OCI-LY1 (cell line): ENCODE data around the gene TBC1D5.

Experiments used
- H2AFZ ChIP-seq: fragments of 200-600 bp; sonication (generic), shearing (Covaris generic); 2 replicates; pipeline ENCODE4 v1.6.0; 2014; ENCODE audit warnings: antibody characterized with exemption, mild to moderate bottlenecking, low read length
- H3F3A ChIP-seq: fragments of 200-600 bp; sonication (generic), shearing (Covaris generic); 2 replicates; pipeline ENCODE4 v1.6.0; 2014; ENCODE audit warnings: mild to moderate bottlenecking, antibody characterized with exemption, low read length, moderate library complexity; ENCODE audit not compliant: insufficient read depth
- H3K27ac ChIP-seq: fragments of 200-600 bp; sonication (generic); 2 replicates; pipeline ENCODE4 v1.5.1; 2014; ENCODE audit warnings: low read length, mixed run types, mild to moderate bottlenecking, low read depth; ENCODE audit not compliant: poor library complexity, severe bottlenecking
- H3K27me3 ChIP-seq: fragments of 200-600 bp; sonication (generic); 2 replicates; pipeline ENCODE4 v1.6.0; 2014; ENCODE audit warnings: antibody characterized with exemption, mild to moderate bottlenecking, low read length, moderate library complexity; ENCODE audit not compliant: insufficient read depth
- H3K36me3 ChIP-seq: fragments of 200-600 bp; sonication (generic); 2 replicates; pipeline ENCODE4 v1.6.1; 2014; ENCODE audit warnings: mild to moderate bottlenecking, antibody characterized with exemption, low read length, moderate library complexity, mixed read lengths; ENCODE audit not compliant: insufficient read depth
- H3K4me1 ChIP-seq: fragments of 200-600 bp; sonication (generic); 2 replicates; pipeline ENCODE4 v1.5.1; 2014; ENCODE audit warnings: mild to moderate bottlenecking, low read length, moderate library complexity; ENCODE audit not compliant: insufficient read depth, severe bottlenecking
- H3K4me2 ChIP-seq: fragments of 200-600 bp; sonication (generic), shearing (Covaris generic); 2 replicates; pipeline ENCODE4 v1.6.1; 2014; ENCODE audit warnings: low read length
- H3K4me3 ChIP-seq: fragments of 200-600 bp; sonication (generic); 2 replicates; pipeline ENCODE4 v1.5.1; 2014; ENCODE audit warnings: low read length, low read depth, mild to moderate bottlenecking, mixed read lengths; ENCODE audit not compliant: poor library complexity, severe bottlenecking
- H3K79me2 ChIP-seq: fragments of 200-600 bp; shearing (Covaris generic); 2 replicates; pipeline ENCODE4 v1.6.1; 2016; ENCODE audit warnings: mixed run types, low read length, mixed read lengths; ENCODE audit not compliant: insufficient read depth
- H3K9ac ChIP-seq: fragments of 200-600 bp; sonication (generic), shearing (Covaris generic); 2 replicates; pipeline ENCODE4 v1.6.1; 2014; ENCODE audit warnings: mild to moderate bottlenecking, low read length, mixed read lengths
- H3K9me2 ChIP-seq: fragments of 200-600 bp; sonication (generic), shearing (Covaris generic); 2 replicates; pipeline ENCODE4 v1.6.1; 2014; ENCODE audit warnings: low read depth, mild to moderate bottlenecking, low read length, mixed read lengths
- H3K9me3 ChIP-seq: fragments of 200-600 bp; shearing (Covaris generic); 2 replicates; pipeline ENCODE4 v1.6.1; 2014; ENCODE audit warnings: low read length, mixed read lengths
- H4K20me1 ChIP-seq: fragments of 200-600 bp; sonication (generic), shearing (Covaris generic); 2 replicates; pipeline ENCODE4 v1.6.0; 2016; ENCODE audit warnings: mild to moderate bottlenecking, low read length; ENCODE audit not compliant: insufficient read depth
- CTCF ChIP-seq: fragments of 200-600 bp; sonication (generic), shearing (Covaris generic); IDR thresholded peaks from 2 replicates; pipeline ENCODE4 v1.5.1; 2017; ENCODE audit warnings: mild to moderate bottlenecking, antibody characterized with exemption, low read length, moderate library complexity, mixed read lengths
- EZH2 ChIP-seq: fragments of 200-600 bp; sonication (generic), shearing (Covaris generic); IDR thresholded peaks from 2 replicates; pipeline ENCODE4 v1.8.0; 2017; ENCODE audit warnings: borderline replicate concordance, mixed run types, mild to moderate bottlenecking, antibody characterized with exemption, low read length, moderate library complexity, mixed read lengths

The TBC1D5 gene

DNA sequence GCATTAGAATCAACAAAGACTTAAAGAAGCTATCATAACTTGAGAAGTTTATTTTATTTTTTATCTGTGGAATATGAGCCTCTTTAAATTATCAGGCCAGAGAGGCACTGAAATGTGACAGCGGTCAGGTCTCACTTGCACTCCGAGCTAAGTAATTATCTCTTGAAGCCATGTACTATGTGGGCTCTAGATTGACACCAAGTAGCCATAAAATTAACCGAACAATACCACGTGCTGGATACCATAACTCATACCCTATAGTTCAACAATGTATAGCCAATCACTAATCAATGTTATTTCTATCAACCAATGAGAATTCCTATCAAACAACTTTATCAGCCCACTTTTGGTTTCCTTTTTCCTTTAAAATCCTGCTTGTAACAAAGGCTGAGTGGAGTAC, 299.3 kb downstream of the TBC1D5 start:
- Histone ChIP-seq H3K4me2 (no peak overlapping the region), H4K20me1 (no peaks in the 10 kb centered on the region), H3F3A (no peaks in the 10 kb centered on the region; the same call in 1 of the 2 replicates), H3K9ac (no peak overlapping the region), H2AFZ (no peak overlapping the region), H3K27ac (no peak overlapping the region), H3K9me2 (no peaks in the 10 kb centered on the region), H3K4me1 (no peaks in the 10 kb centered on the region), H3K79me2 (no peaks in the 10 kb centered on the region), H3K4me3 (no peak overlapping the region), H3K36me3 (no peaks in the 10 kb centered on the region), H3K9me3 (0 out of 2 replicates have a peak, but pooled peaks cover 6% of the 10 kb centered on the region), H3K27me3 (no peaks in the 10 kb centered on the region)
- TF ChIP-seq EZH2 (no peak), CTCF (no peak)

- Histone ChIP-seq H3K9ac (no peak overlapping the region), H3K9me3 (0 out of 2 replicates have a peak, but pooled peaks cover 6% of the 10 kb centered on the region), H3F3A (no peaks in the 10 kb centered on the region; the same call in 1 of the 2 replicates), H4K20me1 (no peaks in the 10 kb centered on the region), H3K4me2 (no peak overlapping the region), H3K9me2 (no peaks in the 10 kb centered on the region), H3K27ac (no peak overlapping the region), H3K79me2 (no peaks in the 10 kb centered on the region), H3K27me3 (no peaks in the 10 kb centered on the region), H3K4me1 (no peaks in the 10 kb centered on the region), H2AFZ (no peak overlapping the region), H3K4me3 (no peak overlapping the region), H3K36me3 (no peaks in the 10 kb centered on the region)
- TF ChIP-seq CTCF (no peak), EZH2 (no peak)
These were observed 299.9 kb downstream of the TBC1D5 start for GRCh38 chr3:17442332-17443049.

- no peak overlapping the region for H3K4me3 ChIP-seq
- no peak overlapping the region for H3K4me2 ChIP-seq
- no peak for TF ChIP-seq EZH2
- no peak for TF ChIP-seq CTCF
- H2AFZ ChIP-seq, result no peak overlapping the region
- no peaks in the 10 kb centered on the region for H3K4me1 ChIP-seq
- no peaks in the 10 kb centered on the region; the same call in 1 of the 2 replicates for H3F3A ChIP-seq
- H3K27me3 ChIP-seq, result no peaks in the 10 kb centered on the region
- no peaks in the 10 kb centered on the region; the same call in 1 of the 2 replicates for H3K36me3 ChIP-seq
- H3K9me2 ChIP-seq, result no peaks in the 10 kb centered on the region
- no peak overlapping the region for H3K9ac ChIP-seq
- no peak overlapping the region for H3K27ac ChIP-seq
- no peaks in the 10 kb centered on the region for H4K20me1 ChIP-seq
- H3K79me2 ChIP-seq, result no peaks in the 10 kb centered on the region
- 0 out of 2 replicates have a peak, but pooled peaks cover 3% of the 10 kb centered on the region for H3K9me3 ChIP-seq
These were observed 308.6 kb downstream of the TBC1D5 start for GRCh38 chr3:17433876-17434275.
